Measurements from ENCODE around the gene TBC1D22A. TPM values are rescaled to one million over a fixed set of nuclear protein-coding genes. Genes with fewer than 3 reads are reported as not detected.

The TBC1D22A gene
- polyA plus RNA-seq, 1 of the 3 experiments (the other 2 are of a cell fraction), result 16.5 TPM

GRCh38 chr22:47034076-47034808, 271.8 kb downstream of the TBC1D22A start (continued):
- TF ChIP-seq POLR2AphosphoS5 (IDR thresholded peaks at IDR 0.05; ENCODE audit: low read depth, low read length) (no peak), ZBTB33 (IDR thresholded peaks at IDR 0.05; ENCODE audit: borderline replicate concordance, low read depth) (no peak)

GRCh38 chr22:47034905-47035419, 272.5 kb downstream of the TBC1D22A start:
- Histone ChIP-seq H4K20me1 (ENCODE audit: insufficient read depth) (no peaks in the 10 kb centered on the region; the same call in 1 of the 2 replicates), H3F3A (replicated peaks; ENCODE audit: insufficient read depth) (no peaks in the 10 kb centered on the region), H3K27ac (ENCODE audit: low read depth in 2 of 2, low read length in 1 of 2) (peak overlapping the region in 1 of 2 experiments; percentile 28; a peak in 1 of 4 replicates), H3K4me2 (no peak overlapping the region), H3K27me3 (ENCODE audit: insufficient read depth) (no peaks in the 10 kb centered on the region), H3K9me2 (no peaks in the 10 kb centered on the region), H3K9me3 (no peaks in the 10 kb centered on the region), H3K79me2 (ENCODE audit: insufficient read depth) (no peaks in the 10 kb centered on the region), H3K9ac (no peak overlapping the region), H3K4me3 (ENCODE audit: low read depth in 2 of 2, low read length in 1 of 2) (no peak overlapping the region), H3K36me3 (replicated peaks in 1 of 2; ENCODE audit: control insufficient read depth in 1 of 2, insufficient read depth in 2 of 2, low read length in 1 of 2) (peaks cover 0 to 2% of the 10 kb centered on the region in 2 experiments), H2AFZ (ENCODE audit: low read depth) (no peak overlapping the region), H3K4me1 (ENCODE audit: control insufficient read depth in 1 of 2, insufficient read depth in 2 of 2, low read depth in 1 of 2, low read length in 1 of 2) (peaks cover 0 to 40% of the 10 kb centered on the region in 2 experiments; a peak in 1 of 4 replicates)
- WGBS (ENCODE audit: low lambda C conversion rate), result 92% methylated on average over 6 of the region's 11 CpGs
- peak; percentile 70 for DNase-seq
- POLR2A ChIA-PET, result no interaction called here
- TF ChIP-seq RCOR1 (IDR thresholded peaks at IDR 0.05; ENCODE audit: low read length) (no peak), POLR2AphosphoS5 (IDR thresholded peaks at IDR 0.05; ENCODE audit: low read depth, low read length) (no peak), EP300 (IDR thresholded peaks at IDR 0.05; ENCODE audit: borderline replicate concordance in 1 of 2, low read depth in 1 of 2, low read length in 1 of 2) (no peak), RFX5 (IDR thresholded peaks at IDR 0.05; ENCODE audit: low read length) (no peak), MEF2A (IDR thresholded peaks at IDR 0.05; ENCODE audit: borderline replicate concordance, low read depth) (no peak), IRF3 (IDR thresholded peaks at IDR 0.05; ENCODE audit: low read depth, low read length) (no peak), USF1 (IDR thresholded peaks at IDR 0.05; ENCODE audit: borderline replicate concordance, low read depth) (no peak)
- CTCF ChIA-PET, result interaction anchor here (1.3 kb wide), 1 partner anchor 22 kb away, joined by 4 read pairs; no protein-coding TSS in a partner anchor

GRCh38 chr22:47035425-47035881, 273.0 kb downstream of the TBC1D22A start:
- no peak for TF ChIP-seq FOXM1 (IDR thresholded peaks at IDR 0.05; ENCODE audit: low read depth)
- WGBS (ENCODE audit: low lambda C conversion rate), result 93% methylated on average over 9 of the region's 11 CpGs
- H3K36me3 ChIP-seq (replicated peaks in 1 of 2; ENCODE audit: control insufficient read depth in 1 of 2, insufficient read depth in 2 of 2, low read length in 1 of 2), result peaks cover 0 to 2% of the 10 kb centered on the region in 2 experiments
- H3K9me3 ChIP-seq, result no peaks in the 10 kb centered on the region
- no peaks in the 10 kb centered on the region for H3K27me3 ChIP-seq (ENCODE audit: insufficient read depth)
- H3K9me2 ChIP-seq, result no peaks in the 10 kb centered on the region
- no peak overlapping the region for H2AFZ ChIP-seq (ENCODE audit: low read depth)
- ChIA-PET CTCF (no interaction called here), POLR2A (no interaction called here)
- H3F3A ChIP-seq (replicated peaks; ENCODE audit: insufficient read depth), result no peaks in the 10 kb centered on the region
- no peaks in the 10 kb centered on the region for H3K79me2 ChIP-seq (ENCODE audit: insufficient read depth)
- H3K4me2 ChIP-seq, result no peak overlapping the region
- peak; percentile 48 for DNase-seq
- H3K27ac ChIP-seq (ENCODE audit: low read depth in 2 of 2, low read length in 1 of 2), result no peak overlapping the region; a peak in 1 of 4 replicates
- no peak overlapping the region for H3K9ac ChIP-seq
- H3K4me3 ChIP-seq (ENCODE audit: low read depth in 2 of 2, low read length in 1 of 2), result no peak overlapping the region
- H3K4me1 ChIP-seq (ENCODE audit: control insufficient read depth in 1 of 2, insufficient read depth in 2 of 2, low read depth in 1 of 2, low read length in 1 of 2), result peaks cover 0 to 39% of the 10 kb centered on the region in 2 experiments; a peak in 1 of 4 replicates
- H4K20me1 ChIP-seq (ENCODE audit: insufficient read depth), result no peaks in the 10 kb centered on the region; the same call in 1 of the 2 replicates
